AG04450 (cell line): Measurements from ENCODE around the gene AKAP10. TPM values are rescaled to one million over a fixed set of nuclear protein-coding genes. Genes with fewer than 3 reads are reported as not detected.
"Not testable (repeated sequence)": the region's sequence is repeated elsewhere in the genome, so short reads cannot be mapped to it uniquely, and the experiment has no call there.

Source experiments
- CTCF ChIA-PET: fragments of 300-600, 350-600 bp; formaldehyde crosslinking; extraction: SDS; loops from one replicate; lab custom pipeline; 2022; ENCODE audit warnings: antibody characterized with exemption, inconsistent platforms; lab: Charles Lee
- POLR2A ChIA-PET: fragments of 350-600 bp; formaldehyde crosslinking; extraction: SDS; loops from one replicate; lab custom pipeline; 2021; ENCODE audit warnings: antibody characterized with exemption, inconsistent platforms; lab: Yijun Ruan, JAX
- DNase-seq: peaks from one replicate; pipeline ENCODE4 v3.0.0-alpha.2; 2011; ENCODE audit warnings: low read depth, low spot score
- H3K27ac ChIP-seq: one replicate; pipeline ENCODE4 v1.5.1; 2012; ENCODE audit warnings: low read depth, low read length, control low read depth
- H3K27me3 ChIP-seq: one replicate; pipeline ENCODE4 v1.6.0; 2012; ENCODE audit warnings: low read length; ENCODE audit not compliant: control insufficient read depth, insufficient read depth
- H3K4me3 ChIP-seq: 2 replicates; pipeline ENCODE4 v1.5.1; 2011; ENCODE audit warnings: mild to moderate bottlenecking, low read depth, low read length, control low read depth
- H3K9me3 ChIP-seq: 2 replicates; pipeline ENCODE4 v1.5.1; 2012; ENCODE audit warnings: low read length; ENCODE audit not compliant: control insufficient read depth, insufficient read depth
- polyA plus RNA-seq: library from polyadenylated mRNA; depleted of rRNA; stranded (reverse); fragments of >200 nt; gene quantifications from 2 replicates; pipeline ENCODE4 v1.2.3, GENCODE V29; 2011
- TF ChIP-seq, protein P1 (sequence below): IDR thresholded peaks from 2 replicates; pipeline ENCODE4 v1.5.1; 2011; ENCODE audit warnings: low read depth, low read length, control low read depth, inconsistent platforms

The AKAP10 gene
- polyA plus RNA-seq, 1 experiment, result 33.2 TPM

DNA sequence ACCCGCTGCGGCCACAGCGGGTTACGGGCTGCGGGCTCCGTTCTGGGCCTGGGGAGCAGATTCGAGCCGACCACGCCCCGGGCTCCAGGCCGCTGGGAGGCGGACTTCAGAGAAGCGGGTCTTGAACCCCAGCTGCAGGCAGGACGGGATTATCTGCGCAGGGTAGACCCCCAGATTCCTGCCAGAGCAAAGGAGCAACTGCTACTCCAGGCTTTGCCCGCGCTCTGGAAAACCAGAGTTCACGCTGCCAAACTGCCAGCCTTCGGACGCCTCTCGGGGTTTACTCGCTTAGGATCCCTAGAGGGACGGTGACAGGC lies 109.6 kb downstream of the AKAP10 start:
- TF ChIP-seq, protein P1, sequence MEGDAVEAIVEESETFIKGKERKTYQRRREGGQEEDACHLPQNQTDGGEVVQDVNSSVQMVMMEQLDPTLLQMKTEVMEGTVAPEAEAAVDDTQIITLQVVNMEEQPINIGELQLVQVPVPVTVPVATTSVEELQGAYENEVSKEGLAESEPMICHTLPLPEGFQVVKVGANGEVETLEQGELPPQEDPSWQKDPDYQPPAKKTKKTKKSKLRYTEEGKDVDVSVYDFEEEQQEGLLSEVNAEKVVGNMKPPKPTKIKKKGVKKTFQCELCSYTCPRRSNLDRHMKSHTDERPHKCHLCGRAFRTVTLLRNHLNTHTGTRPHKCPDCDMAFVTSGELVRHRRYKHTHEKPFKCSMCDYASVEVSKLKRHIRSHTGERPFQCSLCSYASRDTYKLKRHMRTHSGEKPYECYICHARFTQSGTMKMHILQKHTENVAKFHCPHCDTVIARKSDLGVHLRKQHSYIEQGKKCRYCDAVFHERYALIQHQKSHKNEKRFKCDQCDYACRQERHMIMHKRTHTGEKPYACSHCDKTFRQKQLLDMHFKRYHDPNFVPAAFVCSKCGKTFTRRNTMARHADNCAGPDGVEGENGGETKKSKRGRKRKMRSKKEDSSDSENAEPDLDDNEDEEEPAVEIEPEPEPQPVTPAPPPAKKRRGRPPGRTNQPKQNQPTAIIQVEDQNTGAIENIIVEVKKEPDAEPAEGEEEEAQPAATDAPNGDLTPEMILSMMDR, result no peak
- Histone ChIP-seq H3K27ac (peak overlapping the region; percentile 31), H3K4me3 (peak overlapping the region; percentile 73), H3K9me3 (no peaks in the 10 kb centered on the region; the same call in 1 of the 2 replicates), H3K27me3 (no peaks in the 10 kb centered on the region)
- ChIA-PET CTCF (no interaction called here), POLR2A (interaction anchor here (0.6 to 1.2 kb wide), 2 partner anchors 21 to 36 kb away, joined by 3 to 4 read pairs; no protein-coding TSS in a partner anchor)
- no peak for DNase-seq

DNA sequence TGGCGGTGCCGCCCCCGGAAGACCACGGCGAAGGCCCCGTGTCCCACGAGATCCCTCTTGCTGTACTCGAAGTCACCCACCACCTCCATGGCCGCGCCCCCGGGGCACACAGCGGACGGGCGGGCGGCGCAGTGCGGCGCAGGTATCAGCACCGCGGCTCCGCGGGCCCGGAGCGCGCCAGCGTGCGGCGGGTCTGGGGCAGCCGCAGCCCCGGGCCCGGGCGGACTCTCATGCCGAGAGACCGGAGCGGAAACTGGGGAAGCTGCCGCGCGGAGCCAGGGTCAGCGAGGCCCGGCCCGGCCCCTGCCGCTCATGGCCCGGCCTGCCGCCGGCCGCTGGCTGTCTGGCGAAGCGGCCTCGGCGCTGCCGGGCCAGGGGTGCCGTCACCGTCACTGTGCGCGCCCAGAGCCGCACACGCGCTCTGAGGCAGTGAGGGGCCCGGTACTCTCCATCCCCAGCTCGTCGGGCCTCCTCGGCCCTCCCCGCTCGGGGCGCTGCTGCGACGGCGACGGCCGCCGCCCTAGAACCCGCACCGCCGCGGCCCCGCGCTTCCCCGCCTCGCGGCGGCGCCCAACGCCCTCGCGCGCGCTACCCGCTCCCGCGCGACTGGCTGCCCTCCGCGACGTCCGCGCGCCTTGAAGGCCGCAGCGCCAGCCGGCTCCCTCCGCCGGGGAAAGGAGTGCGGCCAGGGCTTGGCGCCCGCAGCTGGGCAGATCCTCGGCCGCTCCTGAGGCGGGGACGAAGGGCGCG lies 110.1 kb downstream of the AKAP10 start, which contains the start of gene ULK2:
ULK2 (minus strand) TSS at position 608 of the 750 bp plus-strand sequence; CDS start at position 89, 519 bp downstream.
- POLR2A ChIA-PET, result interaction anchor here (0.6 to 1.2 kb wide), 2 partner anchors 21 to 37 kb away, joined by 3 to 4 read pairs; no protein-coding TSS in a partner anchor

DNA sequence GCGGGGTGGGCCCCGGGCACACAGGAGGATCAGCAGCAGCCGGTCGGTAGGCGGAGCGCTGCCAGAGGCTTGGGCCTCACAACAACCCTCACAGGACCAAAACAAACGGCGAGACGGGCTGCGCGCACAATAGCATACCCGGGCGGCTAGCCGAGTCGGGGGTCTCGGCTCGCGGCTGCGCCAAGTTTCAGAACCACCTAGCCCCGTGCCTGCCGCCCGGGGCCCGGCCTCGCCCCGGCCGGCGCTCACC lies 110.6 kb downstream of the AKAP10 start:
- POLR2A ChIA-PET, result no interaction called here
- CTCF ChIA-PET, result no interaction called here
- DNase-seq, result no peak
- TF ChIP-seq, protein P1, result peak; percentile 55
- H3K27ac ChIP-seq, result no peak overlapping the region
- H3K4me3 ChIP-seq, result peak overlapping the region; percentile 73
- H3K27me3 ChIP-seq, result no peaks in the 10 kb centered on the region
- no peaks in the 10 kb centered on the region; the same call in 1 of the 2 replicates for H3K9me3 ChIP-seq

More for the DNA sequence above, 110.1 kb downstream of the AKAP10 start, which contains the start of gene ULK2:
- H3K4me3 ChIP-seq, result peak within 1 kb of the TSS; percentile 73
- peak; percentile 21 for DNase-seq
- H3K27me3 ChIP-seq, result no peaks in the 10 kb centered on the region
- H3K9me3 ChIP-seq, result no peaks in the 10 kb centered on the region; the same call in 1 of the 2 replicates
- TF ChIP-seq, protein P1, result no peak
- CTCF ChIA-PET, result no interaction called here
- H3K27ac ChIP-seq, result peak within 1 kb of the TSS; percentile 31

DNA sequence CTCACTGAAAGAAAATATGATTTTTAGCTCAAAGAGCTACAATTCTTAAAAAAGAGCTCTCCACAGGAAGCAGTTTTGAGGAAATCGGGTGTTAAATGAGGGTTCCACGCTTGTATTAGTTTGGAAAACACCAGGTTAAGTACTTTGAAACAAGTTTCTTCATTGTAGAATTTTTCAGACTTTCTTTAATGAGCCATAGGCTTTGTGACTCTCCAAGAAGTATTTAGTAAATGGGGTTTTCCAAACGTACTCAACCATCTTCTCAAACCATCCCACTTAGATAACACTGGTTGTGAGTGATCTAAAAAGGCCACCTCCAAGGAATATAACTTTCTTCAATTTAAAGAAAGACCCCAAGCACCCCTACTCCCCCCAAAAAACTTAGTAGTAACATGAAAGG lies 112.6 kb downstream of the AKAP10 start:
- no peak for DNase-seq
- TF ChIP-seq, protein P1, result no peak
- ChIA-PET POLR2A (no interaction called here), CTCF (no interaction called here)
- Histone ChIP-seq H3K9me3 (no peaks in the 10 kb centered on the region; the same call in 1 of the 2 replicates), H3K27ac (no peak overlapping the region), H3K27me3 (no peaks in the 10 kb centered on the region), H3K4me3 (no peak overlapping the region)

DNA sequence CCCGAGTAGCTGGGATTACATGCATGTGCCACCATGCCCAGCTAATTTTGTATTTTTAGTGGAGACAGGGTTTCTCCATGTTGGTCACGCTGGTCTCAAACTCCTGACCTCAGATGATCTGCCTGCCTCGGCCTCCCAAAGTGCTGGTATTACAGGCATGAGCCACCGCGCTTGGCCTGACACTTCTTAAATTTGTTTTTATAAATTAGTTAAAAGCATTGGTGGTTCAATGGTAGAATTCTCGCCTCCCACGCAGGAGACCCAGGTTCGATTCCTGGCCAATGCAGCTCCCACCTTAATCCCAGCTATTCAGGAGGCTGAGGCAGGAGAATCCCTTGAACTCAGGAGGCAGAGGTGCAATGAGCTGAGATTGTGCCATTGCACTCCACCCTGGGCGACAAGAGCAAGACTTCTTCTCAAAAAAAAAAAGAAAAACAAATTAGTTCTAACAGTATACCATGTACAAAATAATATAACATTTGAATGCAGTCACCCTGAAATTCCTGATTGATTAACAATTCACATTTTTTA lies 116.9 kb downstream of the AKAP10 start:
- H3K27me3 ChIP-seq, H3K27ac ChIP-seq, H3K4me3 ChIP-seq, DNase-seq, POLR2A ChIA-PET, H3K9me3 ChIP-seq, CTCF ChIA-PET: not testable (repeated sequence)
